ENCODE results near the gene SFMBT2.

GRCh38 chr10:7119325-7120015 lies 291.4 kb downstream of the SFMBT2 start:
- no peak for TF ChIP-seq CTCF (IDR thresholded peaks at IDR 0.05)
- TF ChIP-seq EP300 (IDR thresholded peaks at IDR 0.05; ENCODE audit: low read depth), result no peak
